Natural killer cell (primary cell): Measurements from ENCODE around the gene SEH1L. TPM values are rescaled to one million over a fixed set of nuclear protein-coding genes. Genes with fewer than 3 reads are reported as not detected.

Experiments used
- ATAC-seq, 3 donors: fragments of 150-1000 bp in 2 of 3; fragments of 200-7000 bp in 1 of 3; cut with Tn5 transposase; 1 replicate in 1 of 3; 2 replicates in 2 of 3; pipeline ENCODE4 v1.10.0; 2021; ENCODE audit warnings: mild to moderate bottlenecking in 2 of 3, moderate library complexity in 2 of 3
- DNase-seq, 2 donors: peaks; one replicate each; pipeline versions ENCODE4 v3.0.0 to v3.0.0-alpha.2; 2013 to 2021; ENCODE audit warnings: mixed read lengths in 1 of 2
- H3K27ac ChIP-seq: one replicate; pipeline ENCODE4 v1.5.1; 2013; ENCODE audit warnings: mild to moderate bottlenecking, low read length
- H3K27me3 ChIP-seq: one replicate; pipeline ENCODE4 v1.6.1; 2013; ENCODE audit warnings: low read length; ENCODE audit not compliant: control insufficient read depth, insufficient read depth
- H3K36me3 ChIP-seq: one replicate; pipeline ENCODE4 v1.6.1; 2013; ENCODE audit warnings: low read length; ENCODE audit not compliant: control insufficient read depth, insufficient read depth
- H3K4me1 ChIP-seq: one replicate; pipeline ENCODE4 v1.6.1; 2013; ENCODE audit warnings: low read length; ENCODE audit not compliant: control insufficient read depth, insufficient read depth
- H3K4me3 ChIP-seq: one replicate; pipeline ENCODE4 v1.5.1; 2013; ENCODE audit warnings: low read length
- H3K9me3 ChIP-seq: one replicate; pipeline ENCODE4 v1.6.1; 2013; ENCODE audit warnings: low read length; ENCODE audit not compliant: control insufficient read depth, insufficient read depth
- H3K27ac Mint-ChIP-seq, 2 donors: one replicate each; pipeline ENCODE4 v1.8.0; 2022; ENCODE audit warnings: mild to moderate bottlenecking in 2 of 2, mixed read lengths in 2 of 2, moderate library complexity in 1 of 2
- H3K27me3 Mint-ChIP-seq, 2 donors: one replicate each; pipeline ENCODE4 v1.8.0; 2022; ENCODE audit warnings: low read depth in 2 of 2, mixed read lengths in 2 of 2
- H3K36me3 Mint-ChIP-seq: one replicate; pipeline ENCODE4 v1.8.0; 2022; ENCODE audit warnings: mixed read lengths
- H3K4me1 Mint-ChIP-seq, 2 donors: one replicate each; pipeline ENCODE4 v1.8.0; 2022; ENCODE audit warnings: mixed read lengths in 2 of 2
- H3K4me3 Mint-ChIP-seq: one replicate; pipeline ENCODE4 v1.8.0; 2022; ENCODE audit warnings: mild to moderate bottlenecking, moderate library complexity, mixed read lengths
- H3K9me3 Mint-ChIP-seq, 2 donors: one replicate each; pipeline ENCODE4 v1.8.0; 2022; ENCODE audit warnings: mixed read lengths in 2 of 2
- WGBS: methylation state at CpG from one replicate; pipeline ENCODE4 v1.1.7; 2013; ENCODE audit warnings: missing lambda C conversion rate; ENCODE audit not compliant: insufficient coverage; 5-methylcytosine and 5-hydroxymethylcytosine counted together
- intact Hi-C: fragments of 100-400 bp; cut with micrococcal nuclease; formaldehyde crosslinking; loops from one replicate; pipeline ENCODE4 v1.14.2; 2022
- total RNA-seq, 4 donors: library from RNA; stranded (reverse); fragments of 120-200 nt in 1 of 4; gene quantifications; one replicate each; pipeline versions ENCODE4 v1.2.3 to v1.2.4, GENCODE V29; 2013 to 2022
- TF ChIP-seq, protein P1 (sequence below): fragments of 200-600 bp; IDR thresholded peaks from one replicate; pipeline ENCODE4 v1.8.0; 2022; ENCODE audit warnings: antibody characterized with exemption

SEH1L gene
- total RNA-seq, 3 donors from 2014 or later (not counting 1 experiment from before 2014, with no cell fraction given) = 24.5 to 28.4 (median 26.5) TPM

DNA sequence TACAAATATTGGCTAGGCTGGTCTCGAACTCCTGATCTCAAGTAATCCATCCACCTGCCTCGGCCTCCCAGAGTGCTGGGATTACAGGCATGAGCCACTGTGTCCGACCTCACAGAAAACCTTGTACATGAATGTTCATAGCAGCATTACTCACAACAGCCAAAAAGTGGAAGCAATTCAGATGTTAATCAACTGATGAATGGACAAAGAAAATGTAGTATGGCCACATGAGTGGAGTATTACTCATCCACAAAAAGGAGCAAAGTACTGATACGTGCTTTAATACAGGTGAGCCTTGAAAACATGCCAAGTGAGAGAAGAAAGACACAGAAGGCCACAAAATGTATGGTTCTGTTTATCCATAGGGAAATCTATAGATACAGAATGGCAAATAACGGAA, 63.9 kb downstream of the SEH1L start:
- TF ChIP-seq, protein P1, sequence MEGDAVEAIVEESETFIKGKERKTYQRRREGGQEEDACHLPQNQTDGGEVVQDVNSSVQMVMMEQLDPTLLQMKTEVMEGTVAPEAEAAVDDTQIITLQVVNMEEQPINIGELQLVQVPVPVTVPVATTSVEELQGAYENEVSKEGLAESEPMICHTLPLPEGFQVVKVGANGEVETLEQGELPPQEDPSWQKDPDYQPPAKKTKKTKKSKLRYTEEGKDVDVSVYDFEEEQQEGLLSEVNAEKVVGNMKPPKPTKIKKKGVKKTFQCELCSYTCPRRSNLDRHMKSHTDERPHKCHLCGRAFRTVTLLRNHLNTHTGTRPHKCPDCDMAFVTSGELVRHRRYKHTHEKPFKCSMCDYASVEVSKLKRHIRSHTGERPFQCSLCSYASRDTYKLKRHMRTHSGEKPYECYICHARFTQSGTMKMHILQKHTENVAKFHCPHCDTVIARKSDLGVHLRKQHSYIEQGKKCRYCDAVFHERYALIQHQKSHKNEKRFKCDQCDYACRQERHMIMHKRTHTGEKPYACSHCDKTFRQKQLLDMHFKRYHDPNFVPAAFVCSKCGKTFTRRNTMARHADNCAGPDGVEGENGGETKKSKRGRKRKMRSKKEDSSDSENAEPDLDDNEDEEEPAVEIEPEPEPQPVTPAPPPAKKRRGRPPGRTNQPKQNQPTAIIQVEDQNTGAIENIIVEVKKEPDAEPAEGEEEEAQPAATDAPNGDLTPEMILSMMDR = no peak
- Histone ChIP-seq H3K36me3 (peaks cover 70% of the 10 kb centered on the region), H3K9me3 (no peaks in the 10 kb centered on the region), H3K27ac (no peak overlapping the region), H3K27me3 (no peaks in the 10 kb centered on the region), H3K4me1 (no peaks in the 10 kb centered on the region), H3K4me3 (no peak overlapping the region)
- Mint-ChIP-seq H3K4me1 (peaks cover 7 to 11% of the 10 kb centered on the region in 2 donors), H3K27ac (no peak overlapping the region), H3K9me3 (no peaks in the 10 kb centered on the region), H3K36me3 (peaks cover 8% of the 10 kb centered on the region), H3K27me3 (no peaks in the 10 kb centered on the region), H3K4me3 (no peak overlapping the region)
- 97% methylated on average over 5 of the region's 5 CpGs for WGBS
- ATAC-seq = no peak
- DNase-seq = no peak
- intact Hi-C loops = no loop called here

DNA sequence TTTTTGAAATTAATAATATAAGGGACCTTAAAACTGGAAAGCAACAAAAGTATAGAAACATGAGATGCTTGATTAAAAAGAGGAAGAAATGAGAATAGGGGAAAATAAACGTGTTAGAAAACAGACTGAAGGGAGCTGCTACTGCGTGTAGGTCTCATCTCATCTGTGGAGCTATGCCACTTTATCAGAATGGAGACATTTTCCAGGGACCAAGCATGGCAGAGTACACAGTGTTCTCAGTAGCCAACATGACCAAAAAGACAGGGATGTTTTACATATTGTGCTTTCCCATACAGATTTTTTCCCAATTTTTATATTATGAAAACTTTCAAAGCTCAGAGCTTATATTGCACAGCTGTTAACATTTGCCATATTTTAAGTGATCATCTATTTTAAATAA, 66.4 kb downstream of the SEH1L start:
- no peaks in the 10 kb centered on the region for H3K27me3 ChIP-seq
- H3K4me3 ChIP-seq = no peak overlapping the region
- H3K27me3 Mint-ChIP-seq = no peaks in the 10 kb centered on the region
- WGBS = 97% methylated on average over 2 of the region's 2 CpGs
- no peak overlapping the region for H3K4me3 Mint-ChIP-seq
- H3K9me3 Mint-ChIP-seq = no peaks in the 10 kb centered on the region
- H3K36me3 Mint-ChIP-seq = peaks cover 17% of the 10 kb centered on the region
- H3K27ac Mint-ChIP-seq = no peak overlapping the region
- H3K4me1 Mint-ChIP-seq = no peaks in the 10 kb centered on the region
- TF ChIP-seq, protein P1 = no peak
- DNase-seq = no peak
- no peak overlapping the region for H3K27ac ChIP-seq
- peaks cover 80% of the 10 kb centered on the region for H3K36me3 ChIP-seq
- H3K9me3 ChIP-seq = no peaks in the 10 kb centered on the region
- no peaks in the 10 kb centered on the region for H3K4me1 ChIP-seq
- intact Hi-C loops = no loop called here
- ATAC-seq = no peak

DNA sequence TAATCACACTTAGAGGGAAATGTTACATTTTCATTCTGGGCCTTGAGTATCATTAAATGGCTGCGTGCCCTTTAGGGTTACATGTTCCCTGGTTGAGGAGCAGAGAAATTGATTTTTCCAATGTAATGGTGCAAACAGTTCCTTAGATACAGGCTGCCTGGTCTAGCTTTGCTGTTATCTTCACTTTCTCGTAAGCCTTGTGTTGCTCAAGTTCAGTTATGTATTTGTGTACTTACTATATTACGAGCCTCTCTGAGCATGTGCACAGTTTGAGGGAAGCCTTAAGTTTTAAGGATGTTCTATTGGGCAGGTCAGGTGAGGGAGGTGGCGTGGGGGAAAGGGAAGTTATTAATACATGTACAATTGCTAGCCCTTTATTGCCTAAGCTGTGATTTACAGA, 67.0 kb downstream of the SEH1L start:
- DNase-seq (no peak), ATAC-seq (no peak)
- H3K36me3 ChIP-seq = peaks cover 77% of the 10 kb centered on the region
- Mint-ChIP-seq H3K9me3 (no peaks in the 10 kb centered on the region), H3K36me3 (peaks cover 18% of the 10 kb centered on the region), H3K4me1 (peaks cover 0 to under 1% of the 10 kb centered on the region in 2 donors), H3K4me3 (no peak overlapping the region), H3K27me3 (no peaks in the 10 kb centered on the region), H3K27ac (no peak overlapping the region)
- no peaks in the 10 kb centered on the region for H3K27me3 ChIP-seq
- TF ChIP-seq, protein P1 = no peak
- H3K27ac ChIP-seq = no peak overlapping the region
- no peak overlapping the region for H3K4me3 ChIP-seq
- H3K9me3 ChIP-seq = no peaks in the 10 kb centered on the region
- WGBS = 73% methylated on average over 4 of the region's 4 CpGs
- no peaks in the 10 kb centered on the region for H3K4me1 ChIP-seq
- intact Hi-C loops = no loop called here

DNA sequence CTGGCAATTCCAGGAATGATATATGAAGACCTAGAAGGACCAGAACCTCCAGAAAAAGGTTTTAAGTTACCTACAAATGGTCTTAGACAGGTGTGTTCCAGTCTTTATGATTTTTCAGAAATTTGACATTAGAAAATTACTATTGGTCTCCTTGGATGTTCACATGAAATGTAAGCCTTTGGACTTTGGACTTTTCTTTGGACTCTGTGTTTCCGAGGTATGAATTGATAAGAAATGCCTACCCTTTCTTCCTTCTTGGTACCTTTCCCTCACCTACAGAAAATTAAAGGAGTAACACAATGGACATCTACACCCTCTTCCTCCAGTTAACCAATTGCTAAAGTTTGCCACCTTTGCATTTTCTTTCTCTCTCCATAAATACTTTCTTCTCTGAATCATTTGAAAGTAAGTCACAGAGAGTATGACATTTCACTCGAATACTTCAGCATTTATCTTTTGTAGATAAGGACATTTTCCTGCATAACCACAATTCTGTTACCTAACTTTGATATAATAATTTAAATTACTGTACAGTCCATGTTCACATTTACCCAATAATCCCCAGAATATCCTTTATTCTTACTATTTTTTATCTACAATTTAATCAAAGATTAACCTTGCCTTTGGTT, 69.5 kb downstream of the SEH1L start:
- H3K4me1 ChIP-seq = no peaks in the 10 kb centered on the region
- no peak overlapping the region for H3K4me3 ChIP-seq
- DNase-seq (no peak), ATAC-seq (no peak)
- Mint-ChIP-seq H3K27ac (no peak overlapping the region), H3K27me3 (no peaks in the 10 kb centered on the region), H3K9me3 (no peaks in the 10 kb centered on the region), H3K36me3 (peaks cover 25% of the 10 kb centered on the region), H3K4me1 (peaks cover 0 to 13% of the 10 kb centered on the region in 2 donors), H3K4me3 (no peak overlapping the region)
- H3K9me3 ChIP-seq = no peaks in the 10 kb centered on the region
- peaks cover 77% of the 10 kb centered on the region for H3K36me3 ChIP-seq
- no peak overlapping the region for H3K27ac ChIP-seq
- intact Hi-C loops = no loop called here
- no peaks in the 10 kb centered on the region for H3K27me3 ChIP-seq
- TF ChIP-seq, protein P1 = no peak
- WGBS = 100% methylated on average over 1 of the region's 2 CpGs
